ENCODE measurements around the gene CACNA1A. TPM values are rescaled to one million over a fixed set of nuclear protein-coding genes. Genes with fewer than 3 reads are reported as not detected.

CACNA1A gene
- polyA plus RNA-seq, 3 donors: 0.08 to 0.09 TPM; not detected in 1

DNA sequence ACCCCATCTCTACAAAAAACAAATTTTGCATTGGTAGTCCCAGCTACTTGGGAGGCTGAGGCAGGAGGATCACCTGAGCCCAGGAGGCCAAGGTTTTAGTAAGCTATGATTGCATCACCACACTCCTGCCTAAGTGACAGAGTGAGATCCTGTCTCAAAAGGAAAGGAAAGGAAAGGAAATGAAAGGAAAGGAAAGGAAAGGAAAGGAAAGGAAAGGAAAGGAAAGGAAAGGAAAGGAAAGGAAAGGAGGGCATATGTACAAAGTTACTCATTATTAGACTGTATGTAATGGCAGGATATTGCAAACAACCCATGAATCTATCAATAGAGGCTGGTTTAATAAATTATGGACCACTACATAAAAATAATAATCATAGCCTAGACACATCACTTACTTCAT, 40.8 kb upstream of the CACNA1A start:
- TF ChIP-seq, protein P1, sequence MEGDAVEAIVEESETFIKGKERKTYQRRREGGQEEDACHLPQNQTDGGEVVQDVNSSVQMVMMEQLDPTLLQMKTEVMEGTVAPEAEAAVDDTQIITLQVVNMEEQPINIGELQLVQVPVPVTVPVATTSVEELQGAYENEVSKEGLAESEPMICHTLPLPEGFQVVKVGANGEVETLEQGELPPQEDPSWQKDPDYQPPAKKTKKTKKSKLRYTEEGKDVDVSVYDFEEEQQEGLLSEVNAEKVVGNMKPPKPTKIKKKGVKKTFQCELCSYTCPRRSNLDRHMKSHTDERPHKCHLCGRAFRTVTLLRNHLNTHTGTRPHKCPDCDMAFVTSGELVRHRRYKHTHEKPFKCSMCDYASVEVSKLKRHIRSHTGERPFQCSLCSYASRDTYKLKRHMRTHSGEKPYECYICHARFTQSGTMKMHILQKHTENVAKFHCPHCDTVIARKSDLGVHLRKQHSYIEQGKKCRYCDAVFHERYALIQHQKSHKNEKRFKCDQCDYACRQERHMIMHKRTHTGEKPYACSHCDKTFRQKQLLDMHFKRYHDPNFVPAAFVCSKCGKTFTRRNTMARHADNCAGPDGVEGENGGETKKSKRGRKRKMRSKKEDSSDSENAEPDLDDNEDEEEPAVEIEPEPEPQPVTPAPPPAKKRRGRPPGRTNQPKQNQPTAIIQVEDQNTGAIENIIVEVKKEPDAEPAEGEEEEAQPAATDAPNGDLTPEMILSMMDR (IDR thresholded peaks at IDR 0.05): no peak
- no peaks in the 10 kb centered on the region for H3K79me2 ChIP-seq (ENCODE audit: insufficient read depth, low read length)
- Mint-ChIP-seq H3K9me3 (peaks cover 0 to 6% (median 5%) of the 10 kb centered on the region in 7 donors), H3K4me1 (no peaks in the 10 kb centered on the region), H3K27me3 (ENCODE audit: low read depth in 3 of 3) (peaks cover 3 to 9% (median 6%) of the 10 kb centered on the region in 3 donors), H3K27ac (no peak overlapping the region), H3K4me3 (no peak overlapping the region), H3K36me3 (no peaks in the 10 kb centered on the region)
- intact Hi-C loops (cut with micrococcal nuclease): no loop called here
- H3K36me3 ChIP-seq (replicated peaks in 1 of 2; ENCODE audit: control insufficient read depth in 1 of 2, insufficient read depth in 2 of 2, low read length in 2 of 2): no peaks in the 10 kb centered on the region
- H4K20me1 ChIP-seq (ENCODE audit: insufficient read depth, low read length): no peaks in the 10 kb centered on the region
- peaks cover 5 to 12% of the 10 kb centered on the region in 2 donors for H3K9me3 ChIP-seq (replicated peaks in 1 of 2; ENCODE audit: control insufficient read depth in 1 of 2, insufficient read depth in 1 of 2, low read length in 2 of 2)
- H3K27me3 ChIP-seq (ENCODE audit: control insufficient read depth in 2 of 2, insufficient read depth in 2 of 2, low read length in 2 of 2): peaks cover 2 to 3% of the 10 kb centered on the region in 2 donors
- no peak overlapping the region for H3K9ac ChIP-seq (ENCODE audit: insufficient read depth, low read length, poor library complexity, severe bottlenecking)
- H3K27ac ChIP-seq (ENCODE audit: low read depth in 1 of 2, low read length in 2 of 2): no peak overlapping the region
- no peak overlapping the region for H3K4me2 ChIP-seq (replicated peaks; ENCODE audit: extremely low read depth, low read length, poor library complexity, severe bottlenecking)
- H3K4me3 ChIP-seq (replicated peaks in 1 of 3; ENCODE audit: low read depth in 2 of 3, low read length in 3 of 3): no peak overlapping the region
- no peak overlapping the region for H2AFZ ChIP-seq (ENCODE audit: insufficient read depth, low read depth, low read length, poor library complexity, severe bottlenecking)
- DNase-seq: no peak
- H3K4me1 ChIP-seq (ENCODE audit: control insufficient read depth in 1 of 2, insufficient read depth in 2 of 2, low read length in 2 of 2): no peaks in the 10 kb centered on the region

DNA sequence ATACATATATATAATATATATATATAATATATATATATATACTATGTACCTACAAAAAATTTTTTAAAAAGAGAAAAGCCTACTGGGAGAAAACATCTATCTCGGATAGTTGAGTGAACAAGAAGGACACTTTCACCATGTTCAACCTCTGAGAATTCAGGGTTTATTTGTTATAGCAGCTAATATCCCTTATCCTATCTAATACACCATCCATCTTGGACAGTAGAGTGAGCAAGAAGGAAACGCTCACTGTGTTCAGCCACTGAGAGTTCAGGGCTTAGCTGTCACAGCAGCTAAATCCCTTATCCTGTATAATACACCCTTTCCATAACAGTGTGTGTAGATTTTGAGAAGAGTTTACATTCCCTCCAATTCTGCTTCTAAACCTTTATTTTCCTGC, 38.1 kb upstream of the CACNA1A start:
- peaks cover 5 to 14% of the 10 kb centered on the region in 2 donors for H3K9me3 ChIP-seq (replicated peaks in 1 of 2; ENCODE audit: control insufficient read depth in 1 of 2, insufficient read depth in 1 of 2, low read length in 2 of 2)

More for the DNA sequence above, 38.1 kb upstream of the CACNA1A start:
- Histone ChIP-seq H3K4me2 (replicated peaks; ENCODE audit: extremely low read depth, low read length, poor library complexity, severe bottlenecking) (no peak overlapping the region), H3K4me3 (replicated peaks in 1 of 3; ENCODE audit: low read depth in 2 of 3, low read length in 3 of 3) (no peak overlapping the region), H3K27ac (ENCODE audit: low read depth in 1 of 2, low read length in 2 of 2) (no peak overlapping the region), H3K9ac (ENCODE audit: insufficient read depth, low read length, poor library complexity, severe bottlenecking) (no peak overlapping the region), H3K27me3 (ENCODE audit: control insufficient read depth in 2 of 2, insufficient read depth in 2 of 2, low read length in 2 of 2) (peaks cover 0 to 2% of the 10 kb centered on the region in 2 donors), H3K4me1 (ENCODE audit: control insufficient read depth in 1 of 2, insufficient read depth in 2 of 2, low read length in 2 of 2) (no peaks in the 10 kb centered on the region), H4K20me1 (ENCODE audit: insufficient read depth, low read length) (no peaks in the 10 kb centered on the region), H3K36me3 (replicated peaks in 1 of 2; ENCODE audit: control insufficient read depth in 1 of 2, insufficient read depth in 2 of 2, low read length in 2 of 2) (no peaks in the 10 kb centered on the region), H2AFZ (ENCODE audit: insufficient read depth, low read depth, low read length, poor library complexity, severe bottlenecking) (no peak overlapping the region), H3K79me2 (ENCODE audit: insufficient read depth, low read length) (no peaks in the 10 kb centered on the region)
- H3K27me3 Mint-ChIP-seq (ENCODE audit: low read depth in 3 of 3): peaks cover 0 to 5% (median 0%) of the 10 kb centered on the region in 3 donors
- WGBS (ENCODE audit: insufficient coverage): no CpG with 5 or more reads among the region's 2 CpGs
- DNase-seq: no peak
- H3K4me1 Mint-ChIP-seq: no peaks in the 10 kb centered on the region
- no peak overlapping the region for H3K4me3 Mint-ChIP-seq
- no peak overlapping the region for H3K27ac Mint-ChIP-seq
- TF ChIP-seq, protein P1 (IDR thresholded peaks at IDR 0.05): no peak
- H3K36me3 Mint-ChIP-seq: no peaks in the 10 kb centered on the region
- H3K9me3 Mint-ChIP-seq: peaks cover 0 to 13% (median 10%) of the 10 kb centered on the region in 7 donors
- intact Hi-C loops (cut with micrococcal nuclease): no loop called here

Measured in CD14-positive monocyte (primary cell).